IMR-90 (cell line): Measurements from ENCODE around the gene NIPA2. TPM values are rescaled to one million over a fixed set of nuclear protein-coding genes. Genes with fewer than 3 reads are reported as not detected.

Source experiments
- ATAC-seq: fragments of 200-7000 bp; cut with Tn5 transposase; 2 replicates; pipeline ENCODE4 v1.9.1; 2020; ENCODE audit warnings: low read depth, mild to moderate bottlenecking, moderate library complexity
- BruUV-seq: library from RNA; stranded (reverse); fragments of 400-500 nt; replicated peaks from 2 replicates; lab custom pipeline; 2021; lab: Mats Ljungman, UMichigan
- CTCF ChIA-PET: fragments of 300-600 bp; formaldehyde crosslinking; extraction: SDS; loops from one replicate; lab custom pipeline; 2021; ENCODE audit warnings: antibody characterized with exemption; lab: Yijun Ruan, JAX
- POLR2A ChIA-PET: fragments of 300-600 bp; sonication (Branson Sonifier 250); formaldehyde crosslinking; loops from one replicate; lab custom pipeline; 2022; ENCODE audit warnings: antibody characterized with exemption; ENCODE audit not compliant: unreplicated experiment; lab: Charles Lee
- DNase-seq: peaks from one replicate; pipeline ENCODE4 v3.0.0; 2013
- H2AFZ ChIP-seq: replicated peaks from 2 replicates; pipeline ENCODE3; 2013; ENCODE audit warnings: low read length, mild to moderate bottlenecking; ENCODE audit not compliant: poor library complexity
- H2AK5ac ChIP-seq: 2 replicates; pipeline ENCODE4 v1.6.1; 2013; ENCODE audit warnings: low read depth, low read length, inconsistent platforms
- H2AK9ac ChIP-seq: replicated peaks from 2 replicates; pipeline ENCODE3; 2013; ENCODE audit warnings: mild to moderate bottlenecking, low read depth, low read length, moderate library complexity; ENCODE audit not compliant: poor library complexity
- H2BK120ac ChIP-seq: 2 replicates; pipeline ENCODE4 v1.6.1; 2013; ENCODE audit warnings: low read depth, low read length, inconsistent platforms
- H2BK15ac ChIP-seq: 3 replicates; pipeline ENCODE4 v1.6.1; 2013; ENCODE audit warnings: low read depth, low read length, inconsistent platforms
- H2BK20ac ChIP-seq: 2 replicates; pipeline ENCODE4 v1.6.1; 2013; ENCODE audit warnings: low read depth, mild to moderate bottlenecking, inconsistent platforms, low read length, moderate library complexity
- H2BK5ac ChIP-seq: 2 replicates; pipeline ENCODE4 v1.6.1; 2013; ENCODE audit warnings: mild to moderate bottlenecking, low read depth, low read length, inconsistent platforms; ENCODE audit not compliant: poor library complexity, severe bottlenecking
- H3K14ac ChIP-seq: replicated peaks from 2 replicates; pipeline ENCODE4 v1.6.1; 2013; ENCODE audit warnings: low read depth, low read length, inconsistent platforms
- H3K18ac ChIP-seq: 2 replicates; pipeline ENCODE4 v1.6.1; 2013; ENCODE audit warnings: low read depth, low read length, control low read depth
- H3K23ac ChIP-seq: 2 replicates; pipeline ENCODE4 v1.6.1; 2013; ENCODE audit warnings: low read depth, low read length, inconsistent platforms
- H3K27ac ChIP-seq: 2 replicates; pipeline ENCODE4 v1.5.1; 2013; ENCODE audit warnings: mild to moderate bottlenecking, control low read depth, low read length; ENCODE audit not compliant: insufficient read depth
- H3K27me3 ChIP-seq: 2 replicates; pipeline ENCODE4 v1.6.1; 2013; ENCODE audit warnings: low read length; ENCODE audit not compliant: control insufficient read depth, insufficient read depth
- H3K36me3 ChIP-seq: 2 replicates; pipeline ENCODE4 v1.6.1; 2013; ENCODE audit warnings: low read length, mixed read lengths; ENCODE audit not compliant: control insufficient read depth, insufficient read depth
- H3K4ac ChIP-seq: 2 replicates; pipeline ENCODE4 v1.6.1; 2013; ENCODE audit warnings: low read depth, low read length, inconsistent platforms
- H3K4me1 ChIP-seq: 2 replicates; pipeline ENCODE4 v1.6.1; 2013; ENCODE audit warnings: low read length, mixed read lengths; ENCODE audit not compliant: control insufficient read depth, insufficient read depth
- H3K4me2 ChIP-seq: 2 replicates; pipeline ENCODE4 v1.6.1; 2013; ENCODE audit warnings: low read depth, mild to moderate bottlenecking, control low read depth, low read length, moderate library complexity
- H3K4me3 ChIP-seq: 2 replicates; pipeline ENCODE4 v1.5.1; 2013; ENCODE audit warnings: low read depth, mild to moderate bottlenecking, control low read depth, low read length, moderate library complexity; ENCODE audit not compliant: insufficient read depth
- H3K56ac ChIP-seq: 2 replicates; pipeline ENCODE4 v1.6.1; 2013; ENCODE audit warnings: low read length, inconsistent platforms; ENCODE audit not compliant: insufficient read depth; ENCODE audit errors: extremely low read depth
- H3K79me1 ChIP-seq, 2 experiments: 2 replicates each; pipeline ENCODE4 v1.6.1; 2013; ENCODE audit warnings: low read length in 2 of 2, inconsistent platforms in 1 of 2, low read depth in 1 of 2
- H3K9ac ChIP-seq: 2 replicates; pipeline ENCODE4 v1.6.1; 2013; ENCODE audit warnings: low read depth, low read length, control low read depth
- H3K9me1 ChIP-seq: 2 replicates; pipeline ENCODE4 v1.6.1; 2013; ENCODE audit warnings: low read length, inconsistent platforms; ENCODE audit not compliant: insufficient read depth
- H3K9me3 ChIP-seq: 2 replicates; pipeline ENCODE4 v1.6.1; 2013; ENCODE audit warnings: low read length; ENCODE audit not compliant: control insufficient read depth, insufficient read depth
- H4K20me1 ChIP-seq: 2 replicates; pipeline ENCODE4 v1.6.1; 2013; ENCODE audit warnings: low read length, inconsistent platforms; ENCODE audit not compliant: insufficient read depth
- H4K5ac ChIP-seq: 2 replicates; pipeline ENCODE4 v1.6.1; 2013; ENCODE audit warnings: mild to moderate bottlenecking, low read depth, low read length, control low read depth
- H4K8ac ChIP-seq, 2 experiments: 2 replicates each; pipeline ENCODE4 v1.6.1; 2013; ENCODE audit warnings: low read depth in 2 of 2, low read length in 2 of 2, control low read depth in 1 of 2, inconsistent platforms in 1 of 2
- H4K91ac ChIP-seq: 2 replicates; pipeline ENCODE4 v1.6.1; 2013; ENCODE audit warnings: low read depth, low read length, inconsistent platforms; ENCODE audit not compliant: insufficient read depth
- BHLHE40 ChIP-seq: fragments of 150-350 bp; IDR thresholded peaks from 2 replicates; pipeline ENCODE4 v1.6.1; 2016; ENCODE audit warnings: mild to moderate bottlenecking, low read depth, low read length
- CEBPB ChIP-seq: IDR thresholded peaks from 2 replicates; pipeline ENCODE4 v1.6.1; 2012; ENCODE audit warnings: low read depth, low read length, improper control_type of control experiment
- CHD1 ChIP-seq: IDR thresholded peaks from 2 replicates; pipeline ENCODE4 v1.6.1; 2012; ENCODE audit warnings: low read depth, low read length, improper control_type of control experiment
- CTCF ChIP-seq: conservative IDR thresholded peaks from 2 replicates; pipeline ENCODE4 v1.5.1; 2012; ENCODE audit warnings: mild to moderate bottlenecking, low read depth, low read length, improper control_type of control experiment
- ELK1 ChIP-seq: fragments of 150-350 bp; IDR thresholded peaks from 2 replicates; pipeline ENCODE4 v1.6.1; 2016; ENCODE audit warnings: low read depth, mild to moderate bottlenecking, low read length, moderate library complexity, borderline replicate concordance
- FOS ChIP-seq: fragments of 150-350 bp; IDR thresholded peaks from 2 replicates; pipeline ENCODE4 v1.6.1; 2016; ENCODE audit warnings: low read depth, low read length
- MAFK ChIP-seq: IDR thresholded peaks from 2 replicates; pipeline ENCODE4 v1.6.1; 2012; ENCODE audit warnings: low read depth, low read length, improper control_type of control experiment
- MAZ ChIP-seq: IDR thresholded peaks from 2 replicates; pipeline ENCODE4 v1.6.1; 2012; ENCODE audit warnings: low read depth, mild to moderate bottlenecking, low read length, improper control_type of control experiment, moderate library complexity, borderline replicate concordance
- MXI1 ChIP-seq: IDR thresholded peaks from 2 replicates; pipeline ENCODE4 v1.6.1; 2012; ENCODE audit warnings: low read depth, mild to moderate bottlenecking, low read length, moderate library complexity, borderline replicate concordance
- NFE2L2 ChIP-seq: fragments of 150-350 bp; IDR thresholded peaks from 2 replicates; pipeline ENCODE4 v1.6.1; 2016; ENCODE audit warnings: low read depth, mild to moderate bottlenecking, low read length
- POLR2A ChIP-seq: IDR thresholded peaks from 2 replicates; pipeline ENCODE4 v1.6.1; 2012; ENCODE audit warnings: mild to moderate bottlenecking, low read depth, low read length
- RAD21 ChIP-seq: IDR thresholded peaks from 2 replicates; pipeline ENCODE4 v1.6.1; 2012; ENCODE audit warnings: low read length, improper control_type of control experiment
- RCOR1 ChIP-seq: IDR thresholded peaks from 2 replicates; pipeline ENCODE4 v1.6.1; 2012; ENCODE audit warnings: mild to moderate bottlenecking, low read length, improper control_type of control experiment; ENCODE audit not compliant: insufficient replicate concordance
- RFX5 ChIP-seq: IDR thresholded peaks from 2 replicates; pipeline ENCODE4 v1.8.0; 2012; ENCODE audit warnings: low read depth, mild to moderate bottlenecking, low read length, moderate library complexity
- SMC3 ChIP-seq: fragments of 150-350 bp; IDR thresholded peaks from 2 replicates; pipeline ENCODE4 v1.6.1; 2016; ENCODE audit warnings: low read depth, mild to moderate bottlenecking, antibody characterized with exemption, low read length, moderate library complexity
- USF2 ChIP-seq: fragments of 150-350 bp; IDR thresholded peaks from 2 replicates; pipeline ENCODE4 v1.6.1; 2017; ENCODE audit warnings: mild to moderate bottlenecking, antibody characterized with exemption, low read length, low read depth
- WGBS, 2 experiments: methylation state at CpG; one replicate each; pipeline versions ENCODE4 v1.1.5 to v1.1.7; 2013; ENCODE audit warnings: missing lambda C conversion rate in 2 of 2; ENCODE audit not compliant: insufficient read length in 1 of 2; ENCODE audit errors: extremely low coverage in 2 of 2; 5-methylcytosine and 5-hydroxymethylcytosine counted together
- dilution Hi-C: fragments of 300-500 bp; cut with HindIII; formaldehyde crosslinking; loops from one replicate; pipeline ENCODE4 v1.14.3; 2018; ENCODE audit warnings: low sequenced_read_pairs; ENCODE audit not compliant: unreplicated experiment
- in situ Hi-C: fragments of 300-500 bp; cut with MboI; formaldehyde crosslinking; loops from 3 replicates; pipeline ENCODE4 v1.14.3; 2019; ENCODE audit warnings: low sequenced_read_pairs, inconsistent platforms, mixed read lengths
- intact Hi-C: fragments of 100-400 bp; cut with micrococcal nuclease; formaldehyde crosslinking; loops from 2 replicates; pipeline ENCODE4 v1.10.0; 2022
- polyA plus RNA-seq, 3 experiments: library from polyadenylated mRNA; depleted of rRNA; stranded (reverse); fragments of >200 nt; gene quantifications; 2 replicates each; pipeline ENCODE4 v1.2.3, GENCODE V29; 2012; ENCODE audit warnings: low replicate concordance in 1 of 3
- total RNA-seq: library from RNA; depleted of rRNA; stranded (reverse); fragments of >200 nt; gene quantifications from 2 replicates; pipeline ENCODE4 v1.2.3, GENCODE V29; 2012

NIPA2 gene
- total and polyA plus RNA-seq, 2 of the 4 experiments (the other 2 are of a cell fraction) = 33.0 to 38.0 TPM

- peaks cover 69% of the 10 kb centered on the region for H3K36me3 ChIP-seq
- H2BK5ac ChIP-seq = no peak overlapping the region
- no peak overlapping the region for H2AFZ ChIP-seq
- H4K20me1 ChIP-seq = no peaks in the 10 kb centered on the region
- no peaks in the 10 kb centered on the region for H3K4me1 ChIP-seq
- no peak for DNase-seq
- WGBS, 2 experiments = 89% methylated on average over 5 of the region's 13 CpGs; no CpG with 5 or more reads in 1 of the 2 experiments
- no peak overlapping the region for H4K5ac ChIP-seq
- no peak overlapping the region for H3K4me2 ChIP-seq
- no peak overlapping the region for H2BK120ac ChIP-seq
- H3K14ac ChIP-seq = no peak overlapping the region
- no peak for ATAC-seq
- ChIA-PET CTCF (no interaction called here), POLR2A (no interaction called here)
- no peaks in the 10 kb centered on the region for H3K9me3 ChIP-seq
- dilution Hi-C loops (no loop called here), in situ Hi-C loops (no loop called here), intact Hi-C loops (no loop called here)
- H3K4me3 ChIP-seq = no peak overlapping the region
- no peak for TF ChIP-seq RAD21
- no peak for TF ChIP-seq USF2
- no peak for TF ChIP-seq NFE2L2
- no peak for TF ChIP-seq SMC3
- no peak for TF ChIP-seq ELK1
- no peak for TF ChIP-seq POLR2A
- TF ChIP-seq RCOR1 = no peak
- TF ChIP-seq MAZ = no peak
- no peak for TF ChIP-seq CEBPB
- TF ChIP-seq BHLHE40 = no peak
- TF ChIP-seq RFX5 = no peak
- no peak for TF ChIP-seq FOS
- no peak for TF ChIP-seq CHD1
- no peak for TF ChIP-seq MAFK
- no peak for TF ChIP-seq MXI1
- TF ChIP-seq CTCF = no peak
- no peak overlapping the region for H3K9ac ChIP-seq
- no peak overlapping the region for H4K91ac ChIP-seq
- H4K8ac ChIP-seq = no peak overlapping the region
- peaks cover 3% of the 10 kb centered on the region; the same call in 1 of the 2 replicates for H3K9me1 ChIP-seq
- H2AK9ac ChIP-seq = no peak overlapping the region
- no peak overlapping the region for H3K27ac ChIP-seq
- no peak overlapping the region for H3K18ac ChIP-seq
- H3K23ac ChIP-seq = no peak overlapping the region
- H3K79me1 ChIP-seq = peaks cover 0 to 20% of the 10 kb centered on the region in 2 experiments; a peak in 2 of 4 replicates
- H2BK15ac ChIP-seq = no peak overlapping the region
- no peak overlapping the region for H2AK5ac ChIP-seq
- H3K56ac ChIP-seq = no peak overlapping the region
- no TSS peak for BruUV-seq
- H2BK20ac ChIP-seq = no peak overlapping the region
- no peaks in the 10 kb centered on the region for H3K27me3 ChIP-seq
- H3K4ac ChIP-seq = no peak overlapping the region
Measured at GRCh38 chr15:22913646-22914380, 75.3 kb downstream of the NIPA2 start.
